Right renal pelvis (tissue), 4 donors: ENCODE data around the gene PARM1. TPM values are rescaled to one million over a fixed set of nuclear protein-coding genes. Genes with fewer than 3 reads are reported as not detected.

Source experiments
- DNase-seq, 4 donors: peaks; one replicate each; pipeline ENCODE4 v3.0.0-alpha.2; 2013; ENCODE audit warnings: low read depth in 4 of 4, low spot score in 3 of 4, missing footprints in 1 of 4
- polyA plus RNA-seq, 4 donors: library from polyadenylated mRNA; unstranded; fragments of 120-200 nt; gene quantifications; one replicate each; pipeline ENCODE4 v1.2.1, GENCODE V29; 2013; ENCODE audit not compliant: insufficient read length in 4 of 4

Gene PARM1
- polyA plus RNA-seq, 4 donors, result 54.0 to 68.8 (median 61.8) TPM

DNA sequence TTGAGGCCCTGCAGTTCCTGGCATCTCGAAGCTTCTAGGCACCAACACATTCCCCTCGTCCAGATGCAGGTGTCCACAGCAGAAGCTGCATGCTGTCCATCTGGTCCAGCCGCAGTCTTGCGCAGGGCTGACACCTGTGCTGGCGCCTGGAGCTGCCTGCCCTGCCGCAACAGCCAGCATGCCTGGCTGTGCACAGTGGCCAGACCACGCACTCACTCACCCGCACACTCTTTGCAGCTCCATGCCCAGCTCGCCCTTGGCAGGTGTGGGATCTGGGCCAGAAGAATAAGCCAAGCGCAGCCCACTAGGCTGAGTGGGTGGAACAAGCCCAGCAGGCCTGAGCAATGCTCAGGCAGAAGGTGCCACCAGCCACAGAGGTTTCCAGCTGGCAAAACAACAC lies 125.6 kb downstream of the PARM1 start:
- no peak for DNase-seq

DNA sequence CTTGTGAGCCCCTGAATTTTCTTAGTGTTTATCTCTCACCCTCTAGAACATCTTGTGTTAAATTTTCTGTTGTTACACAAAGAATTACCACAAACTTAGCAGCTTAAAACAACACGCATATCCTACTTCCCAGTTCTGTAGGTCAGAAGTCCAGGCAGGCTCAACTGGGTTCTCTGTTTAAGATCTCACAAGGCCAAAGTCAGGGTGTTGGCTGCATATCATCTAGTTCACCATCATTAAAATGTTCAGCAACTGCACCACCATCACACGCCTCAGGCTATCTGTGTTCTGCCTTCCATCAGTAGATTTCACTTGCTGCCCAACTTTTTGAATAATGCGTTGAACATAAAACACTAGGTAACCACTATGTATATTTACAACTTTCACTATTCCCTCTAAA lies 130.5 kb downstream of the PARM1 start:
- DNase-seq, result no peak

DNA sequence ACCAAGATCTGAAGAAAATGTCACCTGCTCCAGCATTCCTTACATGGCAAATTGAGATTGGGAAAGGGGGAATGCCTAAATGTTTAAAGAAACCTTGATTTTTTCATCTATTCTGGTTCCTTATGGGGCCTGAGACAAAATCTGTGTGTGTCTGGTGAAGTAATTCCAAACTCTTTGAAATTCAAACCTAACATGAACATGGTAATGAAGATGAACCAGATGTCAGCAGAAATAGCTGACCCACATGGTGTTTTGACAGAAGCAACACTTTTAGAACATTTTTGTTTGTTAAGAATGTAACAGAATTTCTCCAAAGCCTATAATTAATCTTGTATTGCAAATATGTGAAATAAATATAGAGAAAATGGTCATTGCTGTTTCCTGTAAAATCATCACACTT lies 133.0 kb downstream of the PARM1 start:
- DNase-seq, result no peak

DNA sequence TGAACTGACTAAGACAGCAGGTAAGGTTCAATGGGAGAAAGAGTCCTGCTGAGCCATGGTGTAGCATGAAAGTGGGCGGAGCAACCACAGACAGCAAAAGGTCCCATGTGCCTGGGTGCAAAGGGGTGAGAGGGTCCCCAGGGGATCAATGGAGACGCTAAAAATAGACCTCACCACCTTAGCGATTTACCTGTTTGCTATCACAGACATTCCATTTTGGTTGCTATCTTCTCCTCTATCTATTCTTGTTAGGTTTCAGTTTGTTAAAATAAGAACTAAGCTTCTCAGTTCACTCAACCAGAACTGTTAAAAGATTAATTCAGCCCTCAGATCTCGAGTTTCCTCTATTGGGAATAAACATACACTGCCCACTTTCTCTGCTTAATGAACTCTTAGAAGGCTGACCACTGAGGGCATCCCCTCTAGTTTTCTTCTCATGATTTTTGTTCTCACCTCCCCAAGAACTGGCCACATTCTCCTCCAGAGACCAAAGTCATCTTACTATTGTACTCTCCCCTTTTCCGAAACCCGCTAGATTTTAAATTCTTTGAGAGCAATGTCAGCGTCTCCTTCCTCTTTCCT lies 136.7 kb downstream of the PARM1 start:
- DNase-seq, result no peak

DNA sequence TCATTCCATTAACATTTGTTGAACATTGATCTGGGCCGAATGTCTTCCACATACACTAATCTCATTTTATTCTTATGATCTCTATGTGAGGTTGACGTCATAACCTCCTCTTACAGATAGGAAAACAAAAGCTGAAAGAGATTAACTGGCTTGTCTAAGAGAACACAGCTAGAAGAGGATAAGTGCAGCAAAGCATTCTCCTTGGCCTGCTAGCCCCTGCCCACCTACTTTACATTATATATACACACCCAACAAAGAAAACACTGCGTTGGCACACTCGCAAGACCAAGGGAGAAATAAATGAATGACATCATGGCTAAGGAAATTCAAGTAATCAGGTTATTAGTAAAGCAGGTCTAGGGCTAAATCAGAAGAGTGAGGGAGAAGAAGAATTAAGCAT lies 138.4 kb downstream of the PARM1 start:
- DNase-seq, result no peak

DNA sequence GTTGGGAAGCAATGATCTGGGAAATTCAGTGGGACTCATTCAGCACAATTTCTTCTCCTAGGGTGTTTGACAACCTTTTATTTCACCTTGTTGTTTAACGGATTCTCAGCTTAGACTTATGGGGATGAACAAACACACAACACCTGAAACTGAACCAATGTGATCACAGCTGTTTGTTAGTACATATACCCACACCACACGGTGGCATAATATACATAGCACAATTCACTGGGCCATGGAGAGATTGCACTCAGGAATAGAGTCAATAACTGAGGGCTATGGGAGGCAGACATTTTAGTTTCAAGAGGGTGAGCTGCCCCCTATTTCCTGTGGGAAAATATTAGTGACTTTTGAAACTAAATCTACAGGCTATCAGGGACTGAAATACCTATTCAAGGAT lies 148.0 kb downstream of the PARM1 start:
- no peak for DNase-seq

DNA sequence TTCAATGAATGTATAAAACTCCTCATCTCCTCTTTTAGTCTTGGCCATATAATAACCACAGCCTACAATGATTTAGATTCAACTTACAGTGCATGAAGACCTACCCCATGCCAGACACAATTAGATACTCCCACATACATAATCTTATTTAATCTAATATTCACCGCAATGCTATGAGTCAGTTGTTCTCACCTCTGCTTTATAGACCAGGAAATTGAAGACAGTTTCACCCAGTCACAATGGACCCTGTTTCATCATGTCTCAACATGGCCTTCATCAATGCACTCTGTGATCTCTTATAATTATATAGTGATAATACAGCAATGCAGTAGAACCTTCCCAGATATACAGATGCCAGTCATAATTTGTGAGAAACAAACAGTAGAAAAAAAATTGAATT lies 148.6 kb downstream of the PARM1 start:
- DNase-seq, result no peak

DNA sequence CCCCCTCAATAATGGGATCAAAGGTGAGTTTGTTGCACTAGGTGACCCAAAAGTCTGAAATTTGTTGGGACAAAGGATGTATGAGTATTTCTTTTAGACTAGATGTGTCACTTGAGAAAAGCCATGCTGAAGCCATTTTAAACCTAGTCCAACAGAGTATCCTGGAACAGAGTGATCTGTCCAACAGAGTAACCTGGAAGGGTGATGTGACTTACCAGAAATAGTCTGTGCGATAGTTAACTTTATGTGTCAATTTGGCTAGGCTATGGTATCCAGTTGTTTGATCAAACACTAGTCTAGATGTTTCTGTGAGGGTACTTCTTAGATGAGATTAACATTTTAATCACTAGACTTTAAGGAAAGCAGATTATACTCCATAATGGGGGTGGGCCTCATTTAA lies 154.5 kb downstream of the PARM1 start:
- DNase-seq, result no peak

DNA sequence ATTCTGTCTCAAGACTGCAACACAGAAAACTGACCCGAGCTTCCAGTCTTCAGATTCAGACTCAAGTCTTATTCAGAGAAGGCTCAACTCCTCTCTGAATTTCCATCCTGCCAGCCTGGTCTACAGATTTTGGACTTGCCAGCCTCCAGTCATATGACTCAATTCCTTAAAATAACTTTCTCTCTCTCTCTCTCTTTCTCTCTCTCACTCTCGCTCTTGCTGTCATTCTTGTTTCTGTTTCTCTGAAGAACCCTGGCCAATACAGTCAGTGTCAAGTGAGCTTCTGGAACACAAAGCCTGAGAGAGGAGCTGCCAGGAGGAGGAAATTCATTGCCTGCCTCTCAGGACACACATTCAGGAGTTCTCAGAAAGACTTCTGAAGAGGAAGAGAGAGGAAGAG lies 154.9 kb downstream of the PARM1 start:
- no peak for DNase-seq

DNA sequence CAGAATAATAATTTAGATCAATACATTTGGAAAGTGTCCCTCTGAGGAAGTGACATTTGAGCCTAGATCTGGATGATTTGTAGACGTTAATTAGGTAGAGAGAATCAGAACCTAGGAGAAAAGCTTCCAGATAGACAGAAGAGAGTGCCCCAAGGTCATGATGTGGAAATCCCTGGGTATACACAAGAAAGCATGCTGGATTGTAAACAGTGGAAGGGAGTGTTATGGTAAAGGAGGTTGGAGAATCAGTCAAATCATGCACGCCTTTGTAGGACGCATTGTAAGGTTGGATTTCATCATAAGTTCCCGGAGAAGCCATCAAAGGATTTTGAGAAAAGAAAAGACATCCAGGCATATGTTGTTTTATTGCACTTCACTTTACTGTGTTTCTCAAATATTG lies 156.3 kb downstream of the PARM1 start:
- DNase-seq, result no peak

DNA sequence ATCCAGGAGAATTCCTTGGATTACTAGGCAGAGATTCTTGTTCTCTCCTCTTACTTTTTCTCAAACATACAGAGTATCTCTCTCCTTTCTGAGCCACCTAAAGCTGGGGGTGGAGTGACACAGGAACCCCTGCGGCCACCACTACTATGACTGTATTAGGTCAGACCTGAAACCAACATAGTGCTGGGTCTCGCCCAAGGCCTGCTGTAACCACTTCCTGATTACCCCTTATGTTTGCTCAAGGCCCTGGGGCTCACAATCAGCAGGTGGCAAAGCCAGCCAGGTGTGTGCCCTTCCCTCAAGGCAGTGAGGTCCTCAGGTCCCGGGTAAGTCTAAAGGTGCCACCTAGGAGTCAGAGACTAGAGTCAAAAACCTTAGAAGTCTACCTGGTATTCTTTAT lies 166.4 kb downstream of the PARM1 start:
- DNase-seq, result no peak

Other genes starting within 250 kb of the PARM1 start
- 1 to 10 TPM; 5.7 to 8.1 (median 7.4) TPM for gene BTC, start 138.6 kb upstream of the PARM1 start, polyA plus RNA-seq